Thyroid gland (tissue), 4 donors: ENCODE data around the gene SLC7A9.

Source experiments
- CTCF ChIP-seq, 6 experiments: fragments of 200-600 bp in 3 of 6; fragments of 450-650 bp in 3 of 6; sonication (generic) in 3 of 6; IDR thresholded peaks; one replicate each; pipeline ENCODE4 v1.5.1; 2016 to 2019; ENCODE audit warnings: antibody characterized with exemption in 6 of 6, mild to moderate bottlenecking in 2 of 6, inconsistent platforms in 1 of 6, moderate library complexity in 1 of 6
- POLR2A ChIP-seq, 2 donors: fragments of 450-650 bp; IDR thresholded peaks; one replicate each; pipeline ENCODE4 v1.6.1; 2017; ENCODE audit warnings: antibody characterized with exemption in 2 of 2, mild to moderate bottlenecking in 2 of 2, moderate library complexity in 1 of 2

GRCh38 chr19:32914879-32915660 is 45.5 kb upstream of the SLC7A9 start:
- no peak for TF ChIP-seq CTCF (IDR thresholded peaks at IDR 0.05)
- TF ChIP-seq POLR2A (IDR thresholded peaks at IDR 0.05) = no peak
